H1 (cell line): ENCODE results near the gene SLC9A3.

Experiments
- ASH2L ChIP-seq: fragments of 200-600, 300-600 bp; sonication (generic); IDR thresholded peaks from one replicate; pipeline ENCODE4 v1.7.1; 2017; ENCODE audit warnings: low read length
- ATF3 ChIP-seq: IDR thresholded peaks from 2 replicates; pipeline ENCODE4 v1.6.1; 2011; ENCODE audit warnings: low read depth, mild to moderate bottlenecking, low read length; ENCODE audit not compliant: insufficient read depth
- CEBPB ChIP-seq: IDR thresholded peaks from 2 replicates; pipeline ENCODE4 v1.6.1; 2012; ENCODE audit warnings: low read depth, low read length
- EZH2 ChIP-seq: fragments of 200-600 bp; sonication (generic); IDR thresholded peaks from 2 replicates; pipeline ENCODE4 v1.7.1; 2012; ENCODE audit warnings: low read depth, mild to moderate bottlenecking, moderate library complexity, low read length, inconsistent platforms; ENCODE audit not compliant: severe bottlenecking
- NANOG ChIP-seq: IDR thresholded peaks from 2 replicates; pipeline ENCODE4 v1.6.1; 2011; ENCODE audit warnings: low read length, low read depth, mild to moderate bottlenecking, inconsistent platforms; ENCODE audit not compliant: insufficient read depth, poor library complexity, severe bottlenecking
- POLR2A ChIP-seq, 2 experiments: IDR thresholded peaks; 1 replicate in 1 of 2; 2 replicates in 1 of 2; pipeline ENCODE4 v1.6.1; 2011; ENCODE audit warnings: low read depth in 2 of 2, low read length in 2 of 2, mild to moderate bottlenecking in 2 of 2; ENCODE audit errors: control extremely low read depth in 1 of 2
- POLR2AphosphoS5 ChIP-seq: IDR thresholded peaks from 2 replicates; pipeline ENCODE4 v1.6.1; 2011; ENCODE audit warnings: low read depth, low read length
- TAF1 ChIP-seq: IDR thresholded peaks from 2 replicates; pipeline ENCODE4 v1.6.1; 2011; ENCODE audit warnings: mild to moderate bottlenecking, low read depth, low read length
- TEAD4 ChIP-seq: IDR thresholded peaks from 2 replicates; pipeline ENCODE4 v1.6.1; 2012; ENCODE audit warnings: low read depth, low read length, inconsistent platforms, mixed read lengths
- YY1 ChIP-seq: IDR thresholded peaks from 2 replicates; pipeline ENCODE4 v1.6.1; 2011; ENCODE audit warnings: low read depth, mild to moderate bottlenecking, low read length
- TF ChIP-seq, protein P1 (sequence below), 3 experiments: IDR thresholded peaks; 1 replicate in 2 of 3; 2 replicates in 1 of 3; pipeline versions ENCODE4 v1.5.1 to v1.6.1; 2011; ENCODE audit warnings: low read length in 3 of 3, mild to moderate bottlenecking in 3 of 3, inconsistent platforms in 2 of 3, low read depth in 1 of 3, moderate library complexity in 1 of 3; ENCODE audit not compliant: insufficient read depth in 1 of 3; ENCODE audit errors: control extremely low read depth in 1 of 3
- TF ChIP-seq, protein P2 (sequence below): IDR thresholded peaks from 2 replicates; pipeline ENCODE4 v1.6.1; 2012; ENCODE audit warnings: inconsistent platforms

DNA sequence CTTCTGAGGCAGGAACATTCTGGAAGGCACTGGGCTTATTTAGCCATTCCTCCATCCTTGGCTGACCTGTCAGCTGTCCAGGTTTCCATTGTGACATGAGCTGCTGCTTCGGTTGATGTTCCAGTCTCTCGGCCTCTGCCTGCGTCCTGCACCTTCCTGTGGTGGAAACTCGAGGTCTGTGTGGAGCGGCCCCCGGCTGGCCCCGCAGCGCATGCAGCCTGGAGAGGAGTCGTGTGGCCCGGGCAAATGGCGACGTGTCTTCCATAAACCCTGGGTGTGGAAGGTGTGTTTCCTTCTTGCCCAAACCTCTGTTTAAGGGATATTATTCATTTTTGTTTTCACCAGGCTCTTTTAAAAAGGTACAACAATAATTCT is 36.5 kb upstream of the SLC9A3 start:
- TF ChIP-seq ATF3 (no peak), YY1 (no peak), CEBPB (no peak), EZH2 (no peak), POLR2AphosphoS5 (no peak), TEAD4 (no peak), TAF1 (no peak), NANOG (no peak), POLR2A (IDR thresholded peaks at IDR 0.05; ENCODE audit: control extremely low read depth in 1 of 2, low read depth in 2 of 2, low read length in 2 of 2) (no peak), ASH2L (no peak)
- TF ChIP-seq, protein P1, sequence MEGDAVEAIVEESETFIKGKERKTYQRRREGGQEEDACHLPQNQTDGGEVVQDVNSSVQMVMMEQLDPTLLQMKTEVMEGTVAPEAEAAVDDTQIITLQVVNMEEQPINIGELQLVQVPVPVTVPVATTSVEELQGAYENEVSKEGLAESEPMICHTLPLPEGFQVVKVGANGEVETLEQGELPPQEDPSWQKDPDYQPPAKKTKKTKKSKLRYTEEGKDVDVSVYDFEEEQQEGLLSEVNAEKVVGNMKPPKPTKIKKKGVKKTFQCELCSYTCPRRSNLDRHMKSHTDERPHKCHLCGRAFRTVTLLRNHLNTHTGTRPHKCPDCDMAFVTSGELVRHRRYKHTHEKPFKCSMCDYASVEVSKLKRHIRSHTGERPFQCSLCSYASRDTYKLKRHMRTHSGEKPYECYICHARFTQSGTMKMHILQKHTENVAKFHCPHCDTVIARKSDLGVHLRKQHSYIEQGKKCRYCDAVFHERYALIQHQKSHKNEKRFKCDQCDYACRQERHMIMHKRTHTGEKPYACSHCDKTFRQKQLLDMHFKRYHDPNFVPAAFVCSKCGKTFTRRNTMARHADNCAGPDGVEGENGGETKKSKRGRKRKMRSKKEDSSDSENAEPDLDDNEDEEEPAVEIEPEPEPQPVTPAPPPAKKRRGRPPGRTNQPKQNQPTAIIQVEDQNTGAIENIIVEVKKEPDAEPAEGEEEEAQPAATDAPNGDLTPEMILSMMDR (IDR thresholded peaks at IDR 0.05; ENCODE audit: control extremely low read depth in 1 of 3, insufficient read depth in 1 of 3, low read depth in 1 of 3, low read length in 3 of 3): no peak
- TF ChIP-seq, protein P2, sequence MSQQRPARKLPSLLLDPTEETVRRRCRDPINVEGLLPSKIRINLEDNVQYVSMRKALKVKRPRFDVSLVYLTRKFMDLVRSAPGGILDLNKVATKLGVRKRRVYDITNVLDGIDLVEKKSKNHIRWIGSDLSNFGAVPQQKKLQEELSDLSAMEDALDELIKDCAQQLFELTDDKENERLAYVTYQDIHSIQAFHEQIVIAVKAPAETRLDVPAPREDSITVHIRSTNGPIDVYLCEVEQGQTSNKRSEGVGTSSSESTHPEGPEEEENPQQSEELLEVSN: no peak
